SK-MEL-5 (cell line): ENCODE measurements around the gene ODAD2. TPM values are rescaled to one million over a fixed set of nuclear protein-coding genes. Genes with fewer than 3 reads are reported as not detected.
"Not testable (repeated sequence)": the region's sequence is repeated elsewhere in the genome, so short reads cannot be mapped to it uniquely, and the experiment has no call there.

Experiments
- DNase-seq: peaks from one replicate; pipeline ENCODE4 v3.0.0-alpha.2; 2016; ENCODE audit warnings: low read depth, low spot score
- in situ Hi-C: cut with HindIII; loops from 2 replicates; pipeline ENCODE4 v1.10.0; 2016; ENCODE audit warnings: low sequenced_read_pairs, high pct_unique_total_duplicates, low pct_unique_long_range_greater_than_20kb
- polyA plus RNA-seq, 2 experiments: library from polyadenylated mRNA; depleted of rRNA; stranded (reverse); fragments of >200 nt; gene quantifications; 2 replicates each; pipeline ENCODE4 v1.2.3, GENCODE V29; 2015
- total RNA-seq: library from RNA; depleted of rRNA; stranded (reverse); fragments of >200 nt; shearing (Covaris generic); gene quantifications from 2 replicates; pipeline ENCODE4 v1.2.3, GENCODE V29; 2014; rRNA removed

ODAD2 gene
- 0.61 TPM in 1 of 2 replicates, not detected in the other for total RNA-seq
- 0.05 and 0.11 TPM in 2 replicates for polyA plus RNA-seq (2015; cell fraction: cytosol; rRNA removed)
- polyA plus RNA-seq (2015; cell fraction: nucleus; rRNA removed) = 0.25 TPM in 1 of 2 replicates, not detected in the other

GRCh38 chr10:27998954-27999275, at the start of gene ODAD2:
Gene ODAD2 (minus strand): TSS chr10:27999079. CDS start chr10:27995142, 3,937 bp downstream.
- in situ Hi-C loops = no loop called here

GRCh38 chr10:28047061-28047460, 48.2 kb upstream of the ODAD2 start:
- no peak for DNase-seq
- in situ Hi-C loops = no loop called here

More at GRCh38 chr10:27998954-27999275, at the start of gene ODAD2:
- DNase-seq = no peak

DNA sequence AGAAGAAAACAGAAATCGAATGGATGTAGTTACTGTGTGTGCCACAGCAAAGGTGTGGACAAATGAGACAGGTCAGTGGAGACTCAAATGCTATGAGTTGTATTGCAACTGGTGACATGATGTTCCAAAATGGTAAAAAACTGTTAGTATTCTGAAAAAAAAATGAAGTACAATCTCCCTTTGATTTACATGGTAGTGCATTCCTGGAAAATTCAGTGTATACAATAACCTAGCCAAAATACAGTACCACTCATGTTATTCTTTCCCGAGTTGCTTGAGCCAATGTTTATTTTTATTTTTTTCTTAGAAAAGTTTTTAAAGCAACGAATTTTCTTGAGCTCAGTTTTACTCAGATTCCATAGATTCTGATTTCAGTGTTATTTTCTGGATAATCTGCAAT, 47.7 kb upstream of the ODAD2 start:
- DNase-seq = no peak
- in situ Hi-C loops = no loop called here

DNA sequence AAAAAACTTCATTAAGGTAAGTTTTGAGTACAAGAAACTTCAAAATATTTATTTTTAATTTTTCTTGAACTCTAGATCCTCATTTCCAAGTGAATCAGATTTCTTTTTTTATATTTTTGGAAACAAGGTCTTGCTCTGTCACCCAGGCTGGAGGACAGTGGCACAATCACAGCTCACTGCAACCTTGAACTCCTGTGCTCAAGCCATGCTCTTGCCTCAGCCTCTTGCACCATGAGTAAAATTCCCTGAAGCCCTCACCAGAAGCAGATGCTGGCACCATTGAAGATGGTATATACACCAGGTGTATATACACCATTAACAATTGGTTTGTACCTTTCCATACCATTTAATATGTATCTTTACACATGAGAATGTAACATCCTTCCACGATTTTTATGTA, 45.1 kb upstream of the ODAD2 start:
- DNase-seq = no peak
- in situ Hi-C loops = no loop called here

DNA sequence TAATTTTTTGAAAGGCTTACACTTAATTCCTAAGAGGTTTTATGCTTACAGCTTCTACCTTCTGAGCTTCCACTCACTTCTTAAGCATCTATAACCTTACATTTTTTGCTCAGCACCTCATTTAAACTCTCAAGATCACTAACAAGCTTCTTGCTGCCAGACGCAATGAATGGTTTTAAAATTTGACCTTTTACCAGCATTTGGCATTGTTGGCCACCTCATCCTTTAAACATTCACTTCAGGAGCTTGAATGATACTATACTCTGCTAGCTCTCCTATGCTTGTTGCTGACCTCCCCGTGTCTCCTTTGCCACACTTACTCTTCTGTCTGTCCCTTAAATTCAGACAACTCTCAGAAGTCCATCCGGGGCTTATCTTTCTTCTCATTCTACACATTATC, 37.7 kb upstream of the ODAD2 start:
- in situ Hi-C loops = no loop called here
- DNase-seq = no peak

DNA sequence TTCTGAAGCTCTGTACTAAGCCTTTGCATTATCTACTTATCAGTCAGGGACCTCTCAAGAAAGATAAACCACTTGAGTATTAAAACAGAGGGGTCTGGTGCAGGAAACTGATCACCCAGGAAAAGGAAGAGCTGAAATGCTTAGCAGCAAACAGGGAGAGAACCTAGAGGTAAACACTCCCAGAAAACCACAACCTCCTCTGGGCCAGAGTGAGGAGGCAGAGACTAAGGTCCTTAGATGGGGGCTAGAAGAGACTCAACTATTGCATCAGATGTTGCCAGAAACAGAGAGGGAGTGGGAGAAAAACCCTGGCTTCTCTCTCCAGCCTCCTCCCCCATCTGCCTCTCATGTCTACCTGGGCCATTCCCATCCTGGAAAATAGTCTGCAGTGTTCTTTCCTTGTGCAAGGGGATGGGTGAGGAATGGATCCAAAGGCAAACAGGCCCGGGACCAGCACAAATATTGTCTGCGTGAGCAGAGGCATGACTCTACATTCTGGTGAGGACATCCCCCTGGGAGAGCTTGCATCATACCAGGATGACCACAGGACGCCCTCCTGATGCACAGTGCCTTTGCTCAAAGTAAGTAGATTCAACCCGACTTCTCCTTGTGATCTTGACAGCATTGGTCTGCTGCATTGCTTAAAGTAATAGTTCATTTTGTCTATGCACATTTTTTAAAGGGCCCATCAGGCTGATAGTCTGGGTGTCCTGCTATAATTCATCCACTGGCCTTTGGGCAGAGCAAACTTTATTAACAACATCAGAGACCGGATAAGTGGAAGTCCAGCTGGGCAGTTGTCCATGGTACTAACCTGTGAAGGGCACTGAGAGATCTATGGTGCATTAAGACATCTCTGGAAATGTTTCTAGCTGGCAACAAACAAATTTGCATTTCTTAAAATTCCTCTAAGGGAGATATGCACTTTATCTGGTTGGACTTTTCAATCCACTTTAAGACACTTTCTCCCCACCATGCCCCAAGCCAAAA, 22.4 kb upstream of the ODAD2 start:
- no peak for DNase-seq
- in situ Hi-C loops = no loop called here

DNA sequence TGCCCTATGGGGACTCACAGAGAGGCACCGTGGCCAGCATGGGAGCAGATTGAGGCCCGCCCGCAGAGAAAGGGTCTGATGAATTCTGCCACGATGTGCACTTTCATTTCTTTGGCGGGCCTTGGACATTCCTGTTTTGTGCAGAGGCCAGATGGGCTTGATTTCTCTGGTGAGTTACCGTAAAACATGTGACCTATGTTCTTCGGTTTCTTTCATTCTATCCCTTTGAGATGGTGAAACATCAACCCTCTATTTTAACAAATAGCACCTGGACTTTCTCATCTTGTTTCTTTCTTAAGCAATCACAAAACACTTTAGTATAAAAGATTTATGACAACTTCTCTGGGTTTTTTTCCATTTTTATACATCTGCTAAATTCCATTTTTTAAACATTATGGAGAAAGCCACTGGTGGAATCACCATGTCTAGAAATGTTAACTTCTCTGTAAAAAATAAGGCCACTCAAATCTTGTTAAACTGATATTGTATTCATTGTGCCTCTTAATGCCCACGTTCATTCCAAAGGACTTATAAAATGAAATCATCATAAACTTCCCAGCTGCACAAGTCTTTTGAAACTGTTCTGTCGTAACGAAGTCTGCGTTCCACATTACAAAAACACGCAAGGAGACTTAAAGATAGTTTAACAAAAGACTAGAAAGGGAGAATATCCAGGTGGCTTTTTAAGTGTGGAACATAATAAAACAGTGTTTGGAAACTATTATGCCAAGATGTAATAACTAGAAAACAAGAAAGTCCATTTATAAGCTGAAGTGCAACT, 21.4 kb upstream of the ODAD2 start:
- in situ Hi-C loops = no loop called here

GRCh38 chr10:28014651-28015050, 15.8 kb upstream of the ODAD2 start:
- DNase-seq = no peak
- in situ Hi-C loops = no loop called here

More for the DNA sequence above, 21.4 kb upstream of the ODAD2 start:
- no peak for DNase-seq

DNA sequence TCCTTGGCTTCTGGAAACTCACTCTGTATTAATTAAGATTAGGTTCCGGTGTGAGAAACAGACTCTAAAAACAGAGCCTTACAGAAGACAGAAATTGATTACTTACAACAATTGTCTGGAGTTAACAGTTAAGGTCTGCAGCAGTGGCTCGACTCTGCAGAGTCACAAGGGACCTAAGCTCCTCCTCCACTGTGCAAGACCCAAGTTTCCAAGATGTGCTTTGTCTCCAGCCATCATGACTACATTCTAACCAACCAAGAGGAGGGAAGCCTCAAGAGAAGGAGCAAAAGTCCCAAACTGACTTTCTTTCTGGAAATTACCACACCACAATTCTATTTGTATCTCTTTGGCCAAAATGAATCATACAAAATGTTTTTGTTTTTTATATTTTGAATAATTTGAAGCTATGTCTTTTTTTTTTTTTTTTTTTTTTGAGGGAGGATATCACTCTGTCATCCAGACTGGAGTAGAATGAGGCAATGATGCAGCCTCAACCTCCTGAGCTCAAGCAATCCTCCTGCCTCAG, 14.2 kb upstream of the ODAD2 start:
- in situ Hi-C loops = no loop called here
- no peak for DNase-seq

- in situ Hi-C loops = no loop called here
- DNase-seq = no peak
Observed at GRCh38 chr10:28010821-28011220, 11.9 kb upstream of the ODAD2 start.

GRCh38 chr10:28008054-28008453, 9.2 kb upstream of the ODAD2 start:
- no peak for DNase-seq
- in situ Hi-C loops = no loop called here

DNA sequence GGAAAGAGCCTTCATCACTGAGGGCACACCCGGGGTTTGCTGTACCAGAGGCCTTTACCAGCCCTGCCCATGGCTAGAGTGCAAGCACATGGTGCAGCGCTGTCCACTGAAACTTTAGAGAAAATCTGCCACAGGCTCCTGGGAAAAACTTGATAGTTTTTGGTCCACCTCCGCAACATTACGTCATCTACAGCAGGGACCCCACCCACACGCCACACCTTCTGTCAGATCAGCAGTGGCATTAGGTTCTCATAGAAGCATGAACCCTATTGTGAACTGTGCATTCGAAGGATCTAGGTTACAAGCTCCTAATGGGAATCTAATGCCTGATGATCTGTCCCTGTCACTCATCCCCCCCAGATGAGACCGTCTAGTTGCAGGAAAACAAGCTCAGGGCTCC, 2.5 kb upstream of the ODAD2 start:
- DNase-seq = no peak
- in situ Hi-C loops = no loop called here

- no peak for DNase-seq
- in situ Hi-C loops = no loop called here
Observed at GRCh38 chr10:27998178-27998953, 513 bp downstream of the ODAD2 start.

- in situ Hi-C loops = no loop called here
- DNase-seq = no peak
Observed at GRCh38 chr10:27997865-27998177, 1.1 kb downstream of the ODAD2 start.

DNA sequence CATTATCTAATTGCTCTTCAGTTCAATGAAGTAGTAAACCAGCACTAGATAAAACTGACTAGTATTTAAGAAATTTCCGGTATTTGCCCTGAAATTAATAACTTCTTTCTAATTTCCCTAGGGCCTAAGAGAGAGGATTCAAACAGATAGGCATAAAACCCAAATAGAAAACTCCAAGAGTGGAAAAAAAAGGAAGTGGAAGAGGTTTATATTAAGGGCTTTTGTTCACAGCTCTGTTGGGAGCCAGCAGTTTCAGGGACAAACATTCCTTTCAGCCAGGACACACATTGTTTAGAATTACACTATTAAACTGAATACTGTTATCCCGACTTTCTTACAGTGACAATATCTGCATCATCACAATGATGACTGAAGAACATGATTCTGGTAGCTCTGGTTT, 3.6 kb downstream of the ODAD2 start:
- in situ Hi-C loops = no loop called here
- no peak for DNase-seq

- in situ Hi-C loops, DNase-seq: not testable (repeated sequence)
Observed at GRCh38 chr10:27989357-27989756, 9.5 kb downstream of the ODAD2 start.

GRCh38 chr10:27986821-27987220, 12.1 kb downstream of the ODAD2 start:
- in situ Hi-C loops = no loop called here
- DNase-seq = no peak
